DOHH2 (cell line): ENCODE results near the gene TRAF3.

Experiments
- EZH2phosphoT487 ChIP-seq: fragments of 200-600 bp; sonication (generic); IDR thresholded peaks from 2 replicates; pipeline ENCODE4 v1.6.1; 2017; ENCODE audit warnings: borderline replicate concordance, mild to moderate bottlenecking, antibody characterized with exemption, low read length, moderate library complexity, mixed read lengths
- TF ChIP-seq, protein P1 (sequence below): fragments of 200-600 bp; sonication (generic); IDR thresholded peaks from one replicate; pipeline ENCODE4 v1.5.1; 2014; ENCODE audit warnings: antibody characterized with exemption, mild to moderate bottlenecking, low read depth, low read length; ENCODE audit not compliant: poor library complexity, severe bottlenecking

DNA sequence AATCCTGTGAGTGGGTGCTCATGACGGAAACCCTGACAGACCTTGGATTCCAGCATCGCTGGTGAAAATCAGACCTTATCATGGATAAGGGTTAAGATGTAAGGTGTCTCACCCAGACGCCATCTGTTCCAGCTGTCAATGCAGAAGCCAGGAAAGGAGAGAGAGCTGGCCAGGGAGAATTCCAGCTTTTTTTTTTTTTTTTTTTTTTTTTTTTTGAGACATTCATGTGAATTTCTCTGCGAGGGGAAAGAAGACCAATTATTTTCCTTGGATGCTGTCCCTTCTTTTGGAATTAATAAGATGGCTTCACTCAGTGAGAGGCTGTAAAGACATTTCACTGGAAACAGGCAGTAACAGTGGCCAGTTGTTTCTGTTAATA is 1.8 kb downstream of the TRAF3 start:
- TF ChIP-seq, protein P1, sequence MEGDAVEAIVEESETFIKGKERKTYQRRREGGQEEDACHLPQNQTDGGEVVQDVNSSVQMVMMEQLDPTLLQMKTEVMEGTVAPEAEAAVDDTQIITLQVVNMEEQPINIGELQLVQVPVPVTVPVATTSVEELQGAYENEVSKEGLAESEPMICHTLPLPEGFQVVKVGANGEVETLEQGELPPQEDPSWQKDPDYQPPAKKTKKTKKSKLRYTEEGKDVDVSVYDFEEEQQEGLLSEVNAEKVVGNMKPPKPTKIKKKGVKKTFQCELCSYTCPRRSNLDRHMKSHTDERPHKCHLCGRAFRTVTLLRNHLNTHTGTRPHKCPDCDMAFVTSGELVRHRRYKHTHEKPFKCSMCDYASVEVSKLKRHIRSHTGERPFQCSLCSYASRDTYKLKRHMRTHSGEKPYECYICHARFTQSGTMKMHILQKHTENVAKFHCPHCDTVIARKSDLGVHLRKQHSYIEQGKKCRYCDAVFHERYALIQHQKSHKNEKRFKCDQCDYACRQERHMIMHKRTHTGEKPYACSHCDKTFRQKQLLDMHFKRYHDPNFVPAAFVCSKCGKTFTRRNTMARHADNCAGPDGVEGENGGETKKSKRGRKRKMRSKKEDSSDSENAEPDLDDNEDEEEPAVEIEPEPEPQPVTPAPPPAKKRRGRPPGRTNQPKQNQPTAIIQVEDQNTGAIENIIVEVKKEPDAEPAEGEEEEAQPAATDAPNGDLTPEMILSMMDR: no peak
- TF ChIP-seq EZH2phosphoT487: no peak
